Esophagus squamous epithelium (tissue), 5 donors: Measurements from ENCODE around the gene NOL11. TPM values are rescaled to one million over a fixed set of nuclear protein-coding genes. Genes with fewer than 3 reads are reported as not detected.
"Not testable (repeated sequence)": the region's sequence is repeated elsewhere in the genome, so short reads cannot be mapped to it uniquely, and the experiment has no call there.

Source experiments
- DNase-seq: peaks from one replicate; lab custom pipeline; 2025; lab: John Stamatoyannopoulos, UW
- H3K27ac ChIP-seq, 4 donors: fragments of 200-600 bp; sonication (generic); one replicate each; pipeline ENCODE4 v1.5.1; 2016 to 2019; ENCODE audit warnings: mild to moderate bottlenecking in 1 of 4
- H3K27me3 ChIP-seq, 4 donors: fragments of 200-600 bp; sonication (generic); 1 replicate in 3 of 4; 2 replicates in 1 of 4; pipeline versions ENCODE4 v1.5.1 to v1.6.0; 2017 to 2021; ENCODE audit warnings: antibody characterized with exemption in 1 of 4
- H3K36me3 ChIP-seq, 3 donors: fragments of 200-600 bp; sonication (generic); one replicate each; pipeline ENCODE4 v1.5.1; 2016 to 2019
- H3K4me1 ChIP-seq, 3 donors: fragments of 200-600 bp; sonication (generic); one replicate each; pipeline ENCODE4 v1.5.1; 2017 to 2019
- H3K4me3 ChIP-seq, 4 donors: fragments of 200-600 bp; sonication (generic); 1 replicate in 3 of 4; 2 replicates in 1 of 4; pipeline ENCODE4 v1.5.1; 2016 to 2019; ENCODE audit warnings: mild to moderate bottlenecking in 2 of 4, moderate library complexity in 1 of 4
- H3K9me3 ChIP-seq, 3 donors: fragments of 200-600 bp; sonication (generic); one replicate each; pipeline ENCODE4 v1.5.1; 2016 to 2019
- POLR2A ChIP-seq, 4 donors: fragments of 450-650 bp; IDR thresholded peaks; one replicate each; pipeline ENCODE4 v1.6.1; 2017; ENCODE audit warnings: antibody characterized with exemption in 4 of 4, mild to moderate bottlenecking in 4 of 4, moderate library complexity in 3 of 4
- WGBS, 2 donors: methylation state at CpG; one replicate each; pipeline ENCODE4 v1.1.5; 2018; 5-methylcytosine and 5-hydroxymethylcytosine counted together
- intact Hi-C: fragments of 100-400 bp; cut with DNase I; formaldehyde crosslinking; loops from one replicate; pipeline ENCODE4 v1.15.0; 2022
- total RNA-seq, 4 donors: library from RNA; depleted of rRNA; stranded (reverse); fragments of >200 nt; gene quantifications; one replicate each; pipeline ENCODE4 v1.1.0, GENCODE V29; 2016
- TF ChIP-seq, protein P1 (sequence below), 6 experiments: fragments of 450-650 bp in 4 of 6; fragments of 200-600 bp in 2 of 6; sonication (generic) in 2 of 6; IDR thresholded peaks; one replicate each; pipeline ENCODE4 v1.5.1; 2016 to 2019; ENCODE audit warnings: antibody characterized with exemption in 6 of 6, mild to moderate bottlenecking in 4 of 6, moderate library complexity in 4 of 6
- donor health status: DM: yes; HTN: yes; CAD: no.

The NOL11 gene
- total RNA-seq, 4 donors from 2014 or later, result 22.6 to 40.6 (median 35.1) TPM

DNA sequence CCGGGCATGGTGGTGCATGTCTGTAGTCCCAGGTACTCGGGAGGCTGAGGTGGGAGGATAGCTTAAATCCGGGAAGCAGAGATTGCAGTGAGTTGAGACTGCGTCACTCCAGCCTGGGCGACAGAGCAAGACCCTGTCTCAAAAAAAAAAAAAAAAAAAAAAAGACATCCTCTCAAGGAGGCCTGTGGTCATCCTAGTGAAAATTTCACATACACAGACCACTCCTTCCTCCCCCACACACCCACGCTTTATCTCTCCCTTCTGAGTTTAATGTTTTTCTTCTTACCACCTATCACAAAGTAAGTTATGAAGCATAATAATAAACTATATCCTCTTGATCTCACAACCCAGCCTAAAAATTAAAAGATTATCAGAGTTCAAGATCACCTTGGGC, 1.3 kb upstream of the NOL11 start:
- DNase-seq, result no peak
- Histone ChIP-seq H3K4me1 (peaks cover 8 to 27% (median 18%) of the 10 kb centered on the region in 3 donors), H3K27ac (no peak overlapping the region), H3K27me3 (no peaks in the 10 kb centered on the region), H3K4me3 (no peak overlapping the region), H3K36me3 (peaks cover 0 to 16% (median 11%) of the 10 kb centered on the region in 3 donors), H3K9me3 (no peaks in the 10 kb centered on the region)
- TF ChIP-seq, protein P1, sequence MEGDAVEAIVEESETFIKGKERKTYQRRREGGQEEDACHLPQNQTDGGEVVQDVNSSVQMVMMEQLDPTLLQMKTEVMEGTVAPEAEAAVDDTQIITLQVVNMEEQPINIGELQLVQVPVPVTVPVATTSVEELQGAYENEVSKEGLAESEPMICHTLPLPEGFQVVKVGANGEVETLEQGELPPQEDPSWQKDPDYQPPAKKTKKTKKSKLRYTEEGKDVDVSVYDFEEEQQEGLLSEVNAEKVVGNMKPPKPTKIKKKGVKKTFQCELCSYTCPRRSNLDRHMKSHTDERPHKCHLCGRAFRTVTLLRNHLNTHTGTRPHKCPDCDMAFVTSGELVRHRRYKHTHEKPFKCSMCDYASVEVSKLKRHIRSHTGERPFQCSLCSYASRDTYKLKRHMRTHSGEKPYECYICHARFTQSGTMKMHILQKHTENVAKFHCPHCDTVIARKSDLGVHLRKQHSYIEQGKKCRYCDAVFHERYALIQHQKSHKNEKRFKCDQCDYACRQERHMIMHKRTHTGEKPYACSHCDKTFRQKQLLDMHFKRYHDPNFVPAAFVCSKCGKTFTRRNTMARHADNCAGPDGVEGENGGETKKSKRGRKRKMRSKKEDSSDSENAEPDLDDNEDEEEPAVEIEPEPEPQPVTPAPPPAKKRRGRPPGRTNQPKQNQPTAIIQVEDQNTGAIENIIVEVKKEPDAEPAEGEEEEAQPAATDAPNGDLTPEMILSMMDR (IDR thresholded peaks at IDR 0.05), result no peak
- no peak for TF ChIP-seq POLR2A (IDR thresholded peaks at IDR 0.05)
- intact Hi-C loops, result no loop called here
- 92 to 93% methylated on average over 5 to 6 of the region's 6 CpGs for WGBS, 2 donors

DNA sequence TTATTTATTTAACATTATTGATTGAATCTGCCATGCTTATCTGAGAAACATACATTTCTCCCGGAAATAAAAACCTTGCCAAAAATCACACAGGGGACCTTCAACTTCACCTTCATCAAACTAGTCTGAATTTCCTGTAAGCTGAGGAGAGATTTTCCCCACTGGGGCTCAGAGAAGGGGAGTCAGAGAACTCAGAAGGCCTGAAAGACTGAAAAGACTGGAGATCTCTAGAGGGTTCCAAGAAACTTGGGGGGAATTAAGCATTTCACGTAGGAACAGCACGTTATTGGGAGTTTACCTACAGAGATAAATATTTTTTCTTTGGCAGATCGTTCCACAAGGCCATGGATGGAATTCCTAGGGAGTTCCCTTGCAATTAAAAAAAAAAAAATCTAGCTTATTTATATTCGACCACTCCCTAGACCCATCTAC, 528 bp upstream of the NOL11 start:
- intact Hi-C loops, result no loop called here
- 0% methylated on average over 5 of the region's 5 CpGs for WGBS, 2 donors
- no peaks in the 10 kb centered on the region for H3K9me3 ChIP-seq
- H3K4me3 ChIP-seq, result peak overlapping the region; percentile 78 to 93 (median 84)
- peaks cover 8 to 27% (median 18%) of the 10 kb centered on the region in 3 donors for H3K4me1 ChIP-seq
- H3K27me3 ChIP-seq, result no peaks in the 10 kb centered on the region
- no peak for TF ChIP-seq POLR2A (IDR thresholded peaks at IDR 0.05)
- TF ChIP-seq, protein P1 (IDR thresholded peaks at IDR 0.05), result no peak
- peak overlapping the region; percentile 89 to 92 (median 91) for H3K27ac ChIP-seq
- peaks cover 0 to 24% (median 19%) of the 10 kb centered on the region in 3 donors for H3K36me3 ChIP-seq
- DNase-seq, result no peak

DNA sequence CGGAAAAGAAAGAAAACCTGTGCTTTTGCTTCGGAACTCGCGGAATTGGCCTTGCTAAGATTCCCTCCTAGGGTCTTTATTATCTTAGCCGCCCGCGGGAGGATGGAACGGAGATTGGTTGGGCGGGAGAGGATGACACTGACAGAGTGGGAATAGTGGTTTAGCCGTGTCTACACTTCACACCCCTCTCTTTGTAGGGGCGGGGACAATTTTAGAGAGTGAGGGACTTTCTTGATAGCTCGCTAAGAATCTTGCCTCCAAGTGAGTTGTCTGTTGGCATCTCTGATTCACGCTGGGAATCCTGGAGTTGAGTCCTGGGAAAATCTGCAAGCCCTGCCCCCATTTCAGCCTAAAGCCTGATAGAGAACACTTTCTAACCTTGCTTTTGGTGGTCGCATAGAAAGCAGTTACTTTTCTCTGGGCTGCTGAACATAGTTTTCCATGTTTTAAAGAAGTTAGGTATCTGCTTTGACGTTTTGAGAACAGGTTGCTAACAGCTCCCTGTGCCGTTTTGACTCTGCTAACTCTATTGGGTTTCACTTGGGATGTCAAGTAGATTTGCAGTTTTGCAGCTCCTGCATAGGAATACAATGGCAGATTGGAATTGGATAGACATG, 697 bp downstream of the NOL11 start:
- intact Hi-C loops, result no loop called here
- Histone ChIP-seq H3K36me3 (peaks cover 0 to 36% (median 20%) of the 10 kb centered on the region in 3 donors), H3K4me1 (peaks cover 8 to 27% (median 18%) of the 10 kb centered on the region in 3 donors), H3K9me3 (no peaks in the 10 kb centered on the region), H3K4me3 (peak overlapping the region; percentile 78 to 93 (median 84)), H3K27me3 (no peaks in the 10 kb centered on the region), H3K27ac (peak overlapping the region; percentile 89 to 92 (median 91))
- 0 to 1% methylated on average over 12 to 16 of the region's 16 CpGs for WGBS, 2 donors
- DNase-seq, result no peak
- TF ChIP-seq, protein P1 (IDR thresholded peaks at IDR 0.05), result no peak
- TF ChIP-seq POLR2A (IDR thresholded peaks at IDR 0.05), result no peak

GRCh38 chr17:67725373-67725791, 7.6 kb downstream of the NOL11 start:
- intact Hi-C loops, result no loop called here
- no peak for DNase-seq
- H3K27me3 ChIP-seq, result no peaks in the 10 kb centered on the region
- H3K27ac ChIP-seq, result no peak overlapping the region
- H3K4me1 ChIP-seq, result no peaks in the 10 kb centered on the region
- TF ChIP-seq POLR2A (IDR thresholded peaks at IDR 0.05), result no peak
- TF ChIP-seq, protein P1 (IDR thresholded peaks at IDR 0.05), result no peak
- WGBS, 2 donors, result 86 to 92% methylated on average over 4 of the region's 4 CpGs
- H3K9me3 ChIP-seq, result peaks cover 0 to 5% (median 0%) of the 10 kb centered on the region in 3 donors
- peaks cover 18 to 100% (median 47%) of the 10 kb centered on the region in 3 donors for H3K36me3 ChIP-seq
- H3K4me3 ChIP-seq, result no peak overlapping the region

DNA sequence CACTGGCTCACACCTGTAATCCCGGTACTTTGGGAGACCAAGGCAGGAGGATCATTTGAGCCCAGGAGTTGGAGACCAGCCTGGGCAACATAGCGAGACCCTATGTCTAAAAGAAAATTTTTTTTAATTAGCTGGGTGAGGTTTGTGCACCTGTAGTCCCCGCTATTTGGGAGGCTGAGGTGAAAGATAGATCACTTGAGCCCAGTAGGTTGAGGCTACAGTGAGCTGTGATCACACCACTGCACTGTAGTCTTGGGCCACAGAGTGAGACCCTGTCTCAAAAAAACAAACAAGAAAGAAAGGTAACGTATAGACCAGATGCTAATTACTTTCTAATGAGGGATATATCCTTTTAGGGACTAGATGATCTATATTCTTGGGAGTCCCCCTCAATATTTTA, 8.1 kb downstream of the NOL11 start:
- intact Hi-C loops, result no loop called here
- peaks cover 0 to 5% (median 0%) of the 10 kb centered on the region in 3 donors for H3K9me3 ChIP-seq
- DNase-seq, result no peak
- H3K27me3 ChIP-seq, result no peaks in the 10 kb centered on the region
- TF ChIP-seq, protein P1 (IDR thresholded peaks at IDR 0.05), result no peak
- no peak for TF ChIP-seq POLR2A (IDR thresholded peaks at IDR 0.05)
- H3K36me3 ChIP-seq, result peaks cover 18 to 100% (median 47%) of the 10 kb centered on the region in 3 donors
- H3K4me1 ChIP-seq, result no peaks in the 10 kb centered on the region
- no peak overlapping the region for H3K4me3 ChIP-seq
- 86 to 94% methylated on average over 4 of the region's 4 CpGs for WGBS, 2 donors
- no peak overlapping the region for H3K27ac ChIP-seq

- H3K4me1 ChIP-seq, intact Hi-C loops, H3K27ac ChIP-seq, H3K4me3 ChIP-seq, H3K27me3 ChIP-seq, DNase-seq, H3K9me3 ChIP-seq: not testable (repeated sequence)
- peaks cover 18 to 98% (median 38%) of the 10 kb centered on the region in 3 donors for H3K36me3 ChIP-seq
- 91 to 94% methylated on average over 11 to 12 of the region's 15 CpGs for WGBS, 2 donors
These were observed 9.7 kb downstream of the NOL11 start for GRCh38 chr17:67727152-67728039.
